HFF-Myc (cell line): ENCODE results near the gene LYPD6B.

ENCODE experiments used
- DNase-seq: peaks from one replicate; pipeline ENCODE4 v3.0.0-alpha.2; 2011; ENCODE audit warnings: low read depth; ENCODE audit errors: extremely low read depth
- H3K4me3 ChIP-seq: replicated peaks from 2 replicates; pipeline ENCODE4 v1.5.1; 2011; ENCODE audit warnings: low read depth, mild to moderate bottlenecking, control low read depth, low read length
- TF ChIP-seq, protein P1 (sequence below): IDR thresholded peaks from 2 replicates; pipeline ENCODE4 v1.5.1; 2012; ENCODE audit warnings: mild to moderate bottlenecking, low read depth, low read length, control low read depth; ENCODE audit errors: missing control alignments

The LYPD6B gene, protein sequence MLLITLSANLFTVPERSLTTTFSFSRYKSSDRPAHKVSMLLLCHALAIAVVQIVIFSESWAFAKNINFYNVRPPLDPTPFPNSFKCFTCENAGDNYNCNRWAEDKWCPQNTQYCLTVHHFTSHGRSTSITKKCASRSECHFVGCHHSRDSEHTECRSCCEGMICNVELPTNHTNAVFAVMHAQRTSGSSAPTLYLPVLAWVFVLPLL

DNA sequence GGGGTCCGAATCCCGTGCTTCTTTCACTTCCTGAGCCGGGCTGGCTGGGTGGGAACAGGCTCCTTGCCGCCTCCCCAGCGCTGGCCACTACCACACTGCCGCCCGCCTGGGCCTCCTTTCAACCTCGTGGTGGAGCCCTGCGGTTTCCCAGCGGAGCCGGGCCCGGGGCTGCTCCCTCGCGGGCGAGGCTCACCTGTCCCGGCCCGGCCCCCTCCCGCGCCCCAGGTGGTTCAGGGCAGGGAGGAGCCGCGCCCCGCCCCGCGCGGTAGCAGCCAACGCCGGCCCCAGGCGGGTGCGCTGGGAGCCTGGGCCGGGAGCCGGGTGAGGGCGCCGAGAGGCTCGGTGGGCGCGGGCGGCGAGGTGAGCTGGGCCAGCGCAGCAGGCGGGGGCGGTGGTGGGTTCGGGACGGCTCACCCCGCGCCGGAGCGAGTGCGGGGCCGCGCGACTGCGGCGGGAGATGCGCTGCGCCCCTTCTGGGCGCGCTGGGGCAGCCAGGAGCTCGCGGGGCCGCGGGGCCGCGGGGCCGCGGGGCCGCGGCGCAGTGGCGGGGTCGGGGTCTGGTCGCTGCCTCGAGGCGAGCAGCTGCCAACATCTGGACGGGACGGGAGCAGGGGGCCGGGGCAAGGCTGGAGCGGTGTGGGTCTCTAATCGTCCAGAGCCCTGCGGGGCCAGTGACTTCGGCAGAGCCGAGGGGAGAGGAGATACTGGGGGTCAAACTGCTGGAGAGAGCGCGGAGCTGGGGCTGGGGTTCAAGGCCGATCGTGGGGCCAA, at the start of gene LYPD6B:
Gene LYPD6B (plus strand): TSS at position 258 of the 771 bp plus-strand sequence. CDS start 92,250 bp downstream, outside the sequence.
- TF ChIP-seq, protein P1, sequence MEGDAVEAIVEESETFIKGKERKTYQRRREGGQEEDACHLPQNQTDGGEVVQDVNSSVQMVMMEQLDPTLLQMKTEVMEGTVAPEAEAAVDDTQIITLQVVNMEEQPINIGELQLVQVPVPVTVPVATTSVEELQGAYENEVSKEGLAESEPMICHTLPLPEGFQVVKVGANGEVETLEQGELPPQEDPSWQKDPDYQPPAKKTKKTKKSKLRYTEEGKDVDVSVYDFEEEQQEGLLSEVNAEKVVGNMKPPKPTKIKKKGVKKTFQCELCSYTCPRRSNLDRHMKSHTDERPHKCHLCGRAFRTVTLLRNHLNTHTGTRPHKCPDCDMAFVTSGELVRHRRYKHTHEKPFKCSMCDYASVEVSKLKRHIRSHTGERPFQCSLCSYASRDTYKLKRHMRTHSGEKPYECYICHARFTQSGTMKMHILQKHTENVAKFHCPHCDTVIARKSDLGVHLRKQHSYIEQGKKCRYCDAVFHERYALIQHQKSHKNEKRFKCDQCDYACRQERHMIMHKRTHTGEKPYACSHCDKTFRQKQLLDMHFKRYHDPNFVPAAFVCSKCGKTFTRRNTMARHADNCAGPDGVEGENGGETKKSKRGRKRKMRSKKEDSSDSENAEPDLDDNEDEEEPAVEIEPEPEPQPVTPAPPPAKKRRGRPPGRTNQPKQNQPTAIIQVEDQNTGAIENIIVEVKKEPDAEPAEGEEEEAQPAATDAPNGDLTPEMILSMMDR: no peak
- no peak for DNase-seq
- H3K4me3 ChIP-seq: 0 out of 2 replicates have a peak within 1 kb of the TSS, but pooled peaks have one; percentile 10

DNA sequence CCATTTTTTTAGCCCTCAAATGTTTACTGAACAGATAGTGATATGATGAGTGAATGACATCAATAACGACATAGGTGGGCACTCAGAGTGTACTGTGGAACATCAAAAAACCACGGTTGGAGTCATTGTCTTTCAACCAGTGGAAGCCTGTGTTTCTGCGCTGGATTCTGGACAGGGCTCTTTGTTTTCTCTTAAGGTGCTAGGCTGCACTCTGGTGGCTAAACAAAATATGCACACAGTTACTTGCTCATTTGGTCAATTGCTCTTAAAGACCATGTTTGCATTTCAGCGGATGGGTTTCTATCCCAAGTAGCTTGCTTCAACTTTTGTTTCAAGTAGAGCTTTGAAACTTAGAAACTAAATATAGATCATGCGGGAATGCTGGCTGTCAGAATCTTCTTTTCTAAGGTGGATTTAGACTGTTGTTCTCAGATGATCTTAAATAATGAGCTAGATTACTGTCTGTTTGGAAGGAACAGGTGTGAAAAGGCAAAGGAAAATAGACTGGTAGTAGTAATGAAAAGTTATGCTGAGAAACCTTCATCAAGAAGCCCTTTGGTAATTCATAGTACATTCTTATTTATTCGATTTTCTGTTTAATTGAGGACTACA, 48.5 kb upstream of the LYPD6B start:
- TF ChIP-seq, protein P1: peak; percentile 63
- no peak overlapping the region for H3K4me3 ChIP-seq
- DNase-seq: peak; percentile 49

DNA sequence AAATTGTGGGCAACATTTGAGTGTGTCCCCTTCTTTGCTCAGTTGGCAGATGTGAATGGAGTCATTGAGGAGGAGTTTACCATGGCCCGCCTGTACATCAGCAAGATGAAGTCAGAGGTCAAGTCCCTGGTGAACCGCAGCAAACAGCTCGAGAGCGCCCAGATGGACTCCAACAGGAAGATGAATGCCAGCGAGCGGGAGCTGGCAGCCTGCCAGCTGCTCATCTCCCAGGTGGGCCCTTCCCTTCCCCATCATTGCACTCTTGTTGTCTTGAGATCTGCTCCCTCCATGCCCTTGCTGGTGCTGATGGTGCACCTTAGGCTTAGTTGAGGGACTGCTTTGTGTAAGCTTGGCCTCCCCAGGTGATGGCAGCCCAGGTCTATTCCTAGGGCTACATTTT, 47.5 kb upstream of the LYPD6B start:
- TF ChIP-seq, protein P1: no peak
- H3K4me3 ChIP-seq: no peak overlapping the region
- DNase-seq: no peak

DNA sequence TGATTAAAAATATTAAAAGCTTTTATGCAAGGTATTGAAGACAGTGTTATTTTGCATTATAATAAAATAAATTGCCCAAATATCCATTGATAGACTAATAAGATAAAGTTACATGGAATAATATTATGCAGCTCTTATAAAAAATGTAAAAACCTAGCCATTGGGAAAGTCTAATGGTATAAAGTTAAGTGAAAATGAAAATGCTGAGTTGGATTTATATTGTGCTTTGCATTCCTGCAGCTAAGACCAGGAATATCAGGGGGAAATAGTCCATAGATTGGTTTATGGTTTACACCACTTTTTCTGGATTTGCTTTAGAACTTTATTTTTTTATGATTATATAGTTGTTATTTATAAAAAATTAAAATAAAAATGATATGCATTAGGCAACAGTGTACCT, 46.1 kb upstream of the LYPD6B start:
- H3K4me3 ChIP-seq: no peak overlapping the region
- TF ChIP-seq, protein P1: no peak
- DNase-seq: no peak

DNA sequence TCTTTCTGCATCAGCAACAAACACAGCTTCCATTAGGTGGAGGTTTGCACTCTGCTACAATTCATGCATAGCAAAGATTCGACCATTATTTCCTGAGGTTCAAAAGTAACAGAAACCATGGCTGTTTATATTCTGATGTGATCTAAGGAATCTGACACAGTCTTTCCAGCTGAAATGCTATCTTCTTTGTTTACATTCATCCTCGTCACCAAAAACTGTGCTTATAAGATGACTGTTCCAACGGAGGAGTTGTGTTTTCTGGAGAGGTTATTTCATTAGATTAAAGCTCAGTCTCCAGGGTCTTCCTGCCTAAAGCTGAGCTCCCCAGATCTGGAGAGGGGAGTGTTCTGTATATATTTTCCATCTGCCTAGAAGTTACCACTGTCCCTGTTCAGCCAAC, 45.1 kb upstream of the LYPD6B start:
- TF ChIP-seq, protein P1: no peak
- no peak overlapping the region for H3K4me3 ChIP-seq
- DNase-seq: no peak

DNA sequence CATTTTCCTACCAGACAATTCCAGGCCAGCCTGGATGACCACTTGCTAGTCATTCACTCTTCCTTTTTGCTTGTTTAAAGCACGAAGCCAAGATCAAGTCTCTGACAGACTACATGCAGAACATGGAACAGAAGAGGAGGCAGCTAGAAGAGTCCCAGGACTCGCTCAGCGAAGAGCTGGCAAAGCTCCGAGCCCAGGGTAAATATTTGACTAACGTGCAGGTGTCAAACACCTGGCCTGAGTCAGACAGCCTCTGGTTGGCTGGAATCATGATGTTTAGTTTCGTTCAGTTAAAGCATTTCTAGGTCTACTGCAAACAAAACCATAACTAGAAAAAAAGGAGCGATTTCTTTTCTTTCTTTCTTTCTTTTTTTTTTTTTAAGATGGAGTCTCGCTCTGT, 44.2 kb upstream of the LYPD6B start:
- no peak for DNase-seq
- no peak overlapping the region for H3K4me3 ChIP-seq
- TF ChIP-seq, protein P1: no peak
